ENCODE measurements around the gene PDE7B. TPM values are rescaled to one million over a fixed set of nuclear protein-coding genes. Genes with fewer than 3 reads are reported as not detected.

Gene PDE7B
- total RNA-seq, 2 experiments from 2014 or later, result 0.25 to 0.31 TPM

DNA sequence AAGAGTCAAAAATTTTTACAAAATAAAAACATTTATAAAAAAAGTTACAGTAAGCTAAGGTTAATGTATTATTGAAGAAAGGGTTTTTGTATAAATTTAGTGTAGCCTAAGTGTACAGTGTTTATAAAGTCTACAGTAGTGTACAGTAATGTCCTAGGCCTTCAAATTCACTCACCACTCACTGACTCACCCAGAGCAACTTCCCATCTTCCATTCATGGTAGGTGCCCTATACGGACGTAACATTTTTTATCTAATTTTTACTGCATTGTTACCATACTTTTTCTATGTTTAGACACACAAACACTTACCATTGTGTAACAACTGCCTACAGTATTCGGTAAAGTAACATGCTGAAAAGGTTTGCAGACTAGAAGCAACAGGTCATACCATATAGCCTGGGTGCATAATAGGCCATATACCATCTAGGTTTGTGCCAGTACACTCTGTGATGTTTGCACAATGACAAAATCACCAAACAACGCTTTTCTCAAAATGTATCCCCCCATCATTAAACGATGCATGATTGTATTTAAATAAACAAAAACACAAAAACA is 392.6 kb downstream of the PDE7B start:
- no peak overlapping the region for H3K4me3 Mint-ChIP-seq
- no peaks in the 10 kb centered on the region for H3K9me3 Mint-ChIP-seq
- intact Hi-C loops (cut with micrococcal nuclease), result loop anchor here (10.0 kb wide), 1 partner anchor 301 kb away; no protein-coding TSS in a partner anchor
- CTCF ChIA-PET, result interaction anchor here (0.6 kb wide), 2 partner anchors 41 to 1824 kb away, joined by 3 to 6 read pairs; no protein-coding TSS in a partner anchor
- no peak overlapping the region for H3K27ac Mint-ChIP-seq
- peaks cover 16% of the 10 kb centered on the region for H3K4me1 Mint-ChIP-seq (ENCODE audit: low read depth)
- H3K27me3 Mint-ChIP-seq (ENCODE audit: low read depth), result no peaks in the 10 kb centered on the region
- DNase-seq, result no peak
- H3K36me3 Mint-ChIP-seq (ENCODE audit: low read depth), result peaks cover 60% of the 10 kb centered on the region

Measured in activated naive CD4-positive, alpha-beta T cell treated with anti-CD3 and anti-CD28 coated beads for 36 hours (primary cell).